NOMO-1 (cell line): ENCODE data around the gene PCGF3.

ENCODE experiments used
- DNase-seq, 2 experiments: peaks; one replicate each; lab custom pipeline; 2025; ENCODE audit not compliant: unreplicated experiment in 2 of 2; lab: John Stamatoyannopoulos, UW

PCGF3 gene

DNA sequence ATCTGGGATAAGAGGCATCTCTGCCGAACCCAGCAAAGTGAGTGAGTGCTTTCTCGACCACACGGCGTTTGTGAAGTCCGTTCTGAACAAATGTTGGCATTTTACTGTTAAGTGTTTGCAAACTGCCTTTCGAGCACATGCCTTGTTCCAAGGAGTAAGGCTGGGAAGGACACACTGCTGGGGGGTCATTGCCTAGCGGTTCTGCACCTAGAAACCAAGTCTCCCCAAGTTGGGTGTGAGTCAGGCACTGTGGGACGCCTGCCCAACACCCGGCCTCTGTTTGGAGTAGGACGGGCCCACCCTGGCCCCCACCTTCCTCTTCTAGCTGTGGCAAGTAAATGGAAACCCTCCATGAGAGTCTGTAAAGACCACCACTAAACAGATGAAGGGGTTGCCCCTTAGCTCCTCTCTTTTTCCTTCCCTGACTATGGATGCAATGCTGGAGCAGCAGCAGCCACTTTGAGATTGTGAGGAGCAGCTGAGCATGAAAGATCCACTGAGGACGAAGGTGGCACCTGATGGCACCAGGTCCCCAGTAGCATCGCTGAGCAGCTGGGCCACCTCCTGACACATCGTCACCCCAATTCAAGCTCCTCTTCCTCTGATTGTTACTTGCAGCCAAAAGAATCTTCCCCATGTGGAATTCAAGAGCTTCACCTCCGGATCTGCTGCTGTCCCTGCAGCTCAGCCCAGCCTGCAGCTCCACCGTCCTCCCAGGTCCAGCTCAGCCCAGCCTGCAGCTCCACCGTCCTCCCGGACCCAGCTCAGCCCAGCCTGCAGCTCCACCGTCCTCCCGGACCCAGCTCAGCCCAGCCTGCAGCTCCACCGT lies 114.0 kb downstream of the PCGF3 start:
- DNase-seq, result no peak
